K562 (cell line): ENCODE results near the gene CKLF. TPM values are rescaled to one million over a fixed set of nuclear protein-coding genes. Genes with fewer than 3 reads are reported as not detected.

Experiments
- BCL6 ChIP-seq: fragments of 250-450 bp; sonication (Bioruptor Pico); IDR thresholded peaks from 2 replicates; pipeline ENCODE4 v1.4.0; 2020
- ESRRA ChIP-seq: fragments of 450-650 bp; IDR thresholded peaks from 2 replicates; pipeline ENCODE4 v1.6.1; 2014; ENCODE audit warnings: low read depth, mild to moderate bottlenecking, moderate library complexity, borderline replicate concordance
- REST ChIP-seq, 2 experiments: fragments of 450-650 bp; formaldehyde crosslinking in 1 of 2; IDR thresholded peaks; 2 replicates each; pipeline versions ENCODE4 v1.4.0 to v1.6.1; 2014 to 2020; ENCODE audit warnings: mild to moderate bottlenecking in 2 of 2, borderline replicate concordance in 1 of 2, low read depth in 1 of 2
- TOE1 ChIP-seq, 2 experiments: fragments of 450-650 bp in 1 of 2; sonication (generic) in 1 of 2; formaldehyde crosslinking in 1 of 2; IDR thresholded peaks; 2 replicates each; pipeline versions ENCODE4 v1.7.1 to v1.8.0; 2016 to 2022; ENCODE audit warnings: borderline replicate concordance in 2 of 2, mild to moderate bottlenecking in 2 of 2, antibody characterized with exemption in 1 of 2, inconsistent platforms in 1 of 2, low read depth in 1 of 2, missing genetic modification reagents in 1 of 2, moderate library complexity in 1 of 2
- ZC3H4 ChIP-seq: sonication (generic); formaldehyde crosslinking; IDR thresholded peaks from 2 replicates; pipeline ENCODE4 v1.9.0; 2021; ENCODE audit warnings: missing genetic modification reagents, borderline replicate concordance
- ZNF23 ChIP-seq: fragments of 250-450 bp; sonication (Bioruptor Pico); IDR thresholded peaks from 2 replicates; pipeline ENCODE4 v1.4.0; 2020; ENCODE audit warnings: mild to moderate bottlenecking
- polyA plus RNA-seq, 8 experiments: library from polyadenylated mRNA; depleted of rRNA in 4 of 8; stranded (reverse) in 5 of 8; unstranded in 3 of 8; fragments of >200 nt; fragmentation: Nextera tagmentation in 2 of 8; fragmentation: Illumina TruSeq in 1 of 8; extraction: Ambion mirVana in 2 of 8; extraction: Trizol in 1 of 8; gene quantifications; 2 replicates each; pipeline versions ENCODE4 v1.2.1 to v1.2.3, GENCODE V29; 2011 to 2014; ENCODE audit warnings: inconsistent platforms in 1 of 8, missing spikeins in 1 of 8
- total RNA-seq, 7 experiments: library from RNA; depleted of rRNA in 6 of 7; stranded (reverse); fragments of >200 nt in 6 of 7; fragmentation: Illumina TruSeq in 2 of 7; extraction: Trizol in 2 of 7; gene quantifications; 2 replicates each; pipeline versions ENCODE4 v1.2.1 to v1.2.3, GENCODE V29; 2011 to 2021; ENCODE audit warnings: low replicate concordance in 1 of 7

The CKLF gene
- total and polyA plus RNA-seq, 9 of the 15 experiments (the other 6 are each of a cell fraction or from before 2014, with no cell fraction given), result 84.8 to 322 (median 118) TPM

- TF ChIP-seq TOE1 (IDR thresholded peaks at IDR 0.05; ENCODE audit: borderline replicate concordance), result no peak
- no peak for TF ChIP-seq TOE1 (CRISPR knock-in tag; IDR thresholded peaks at IDR 0.05; ENCODE audit: borderline replicate concordance, low read depth)
- no peak for TF ChIP-seq ZNF23 (CRISPR knock-in tag)
- TF ChIP-seq ESRRA, result no peak
- TF ChIP-seq ZC3H4 (CRISPR knock-in tag), result no peak
- TF ChIP-seq BCL6, result no peak
- TF ChIP-seq REST (IDR thresholded peaks at IDR 0.05; ENCODE audit: borderline replicate concordance), result peak; percentile 25; the same call in 1 of the 2 replicates
- no peak for TF ChIP-seq REST (CRISPR knock-in tag; IDR thresholded peaks at IDR 0.05; ENCODE audit: low read depth)
Measured at GRCh38 chr16:66515596-66516508, 36.5 kb upstream of the CKLF start (continued).
